ENCODE results near the gene RNU11.
A peak's percentile ranks its signal among the peaks of the same experiment; 100 is the strongest.
"Not testable (repeated sequence)": the region's sequence is repeated elsewhere in the genome, so short reads cannot be mapped to it uniquely, and the experiment has no call there.

RNU11 gene

DNA sequence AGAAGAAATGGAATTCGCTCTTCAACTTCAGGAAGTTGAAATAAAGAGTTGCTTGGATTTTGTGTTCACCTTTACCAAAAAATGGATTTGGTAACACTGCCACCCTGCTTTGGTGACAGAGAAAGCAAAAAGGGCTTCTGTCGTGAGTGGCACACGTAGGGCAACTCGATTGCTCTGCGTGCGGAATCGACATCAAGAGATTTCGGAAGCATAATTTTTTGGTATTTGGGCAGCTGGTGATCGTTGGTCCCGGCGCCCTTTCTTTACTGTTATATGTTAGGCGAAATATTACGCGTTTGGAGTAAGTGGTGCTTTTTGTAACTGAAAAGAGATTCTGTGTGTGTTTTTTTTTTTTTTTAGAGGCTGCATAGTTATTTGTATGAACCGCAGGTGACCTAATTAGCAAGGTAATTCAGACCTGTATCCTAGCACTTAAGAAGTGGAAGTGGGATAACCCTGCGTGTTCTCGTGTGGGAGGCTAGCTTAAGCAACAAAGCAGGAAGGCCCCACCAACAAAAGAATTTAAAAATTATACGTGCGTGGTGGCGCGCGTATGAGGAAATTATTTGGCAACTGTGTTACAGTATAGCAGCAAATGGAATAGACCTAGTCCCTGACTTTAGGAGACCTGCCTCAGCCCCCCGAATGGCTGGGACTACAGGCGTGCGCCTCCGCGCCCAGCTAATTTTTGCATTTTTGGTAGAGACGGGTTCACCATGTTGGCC lies at the start of gene RNU11:
Gene RNU11 (plus strand): TSS at position 127 of the 725 bp plus-strand sequence.
- DNase-seq = peak; percentile 92

DNA sequence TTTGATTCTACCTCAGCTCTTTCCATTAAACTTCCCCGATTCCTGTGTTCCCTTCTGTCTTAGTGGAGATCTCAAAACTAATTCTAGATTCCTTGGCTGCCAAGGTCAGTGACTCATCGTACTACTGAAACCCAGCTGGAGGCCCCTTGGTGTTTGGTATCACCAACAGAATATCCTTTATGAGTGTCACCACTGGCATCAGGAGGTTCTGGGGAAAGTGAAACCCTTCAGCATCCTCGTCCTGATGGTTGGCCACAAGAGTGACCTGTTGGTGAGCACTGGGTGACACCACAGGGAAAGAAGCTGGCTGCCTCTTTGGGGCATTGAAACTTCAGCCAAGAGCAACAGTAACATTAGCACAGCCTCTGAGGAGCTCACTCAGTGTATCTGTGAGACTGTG lies 46.7 kb upstream of the RNU11 start:
- no peak for DNase-seq

- DNase-seq = no peak
These were observed 45.6 kb upstream of the RNU11 start for GRCh38 chr1:28602536-28603439.

GRCh38 chr1:28604411-28604810 lies 44.0 kb upstream of the RNU11 start:
- no peak for DNase-seq

DNA sequence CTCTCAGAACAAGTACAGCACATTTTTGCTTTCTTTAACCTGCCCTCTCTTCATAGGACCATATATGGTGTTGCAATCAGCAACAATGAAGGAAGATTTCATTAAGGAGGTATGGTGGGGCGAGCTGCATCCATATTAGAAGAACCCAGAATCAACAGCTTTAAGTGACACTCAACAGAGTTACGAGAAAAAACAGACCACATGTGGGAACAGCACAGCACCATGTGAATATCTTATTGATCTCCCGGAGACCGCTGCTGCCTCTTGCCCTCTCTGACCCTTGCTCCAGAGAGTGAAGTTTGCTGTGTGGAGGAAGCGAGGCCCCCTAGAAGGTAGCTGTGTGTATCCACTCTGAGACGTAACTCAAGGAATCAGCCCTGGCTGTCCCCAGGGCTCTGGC lies 43.4 kb upstream of the RNU11 start:
- no peak for DNase-seq

DNA sequence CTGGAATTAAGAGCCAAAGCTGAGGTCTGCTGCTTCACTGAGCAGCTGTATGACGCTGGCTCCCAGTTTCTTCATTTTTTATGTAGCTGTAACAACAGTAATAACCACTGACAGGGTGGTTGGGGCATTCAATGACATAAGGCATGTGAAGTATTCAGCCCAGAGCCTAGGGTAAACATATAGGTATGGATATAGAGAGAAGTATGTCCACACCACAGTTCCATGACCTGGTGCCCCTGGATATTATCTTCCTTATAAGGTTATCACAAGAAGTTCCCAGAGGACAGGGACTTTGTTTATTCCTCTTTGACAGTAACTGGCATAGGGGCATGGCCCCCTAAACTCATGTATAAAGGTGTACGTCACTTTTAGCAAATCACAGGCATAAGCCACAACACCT lies 41.6 kb upstream of the RNU11 start:
- no peak for DNase-seq

DNA sequence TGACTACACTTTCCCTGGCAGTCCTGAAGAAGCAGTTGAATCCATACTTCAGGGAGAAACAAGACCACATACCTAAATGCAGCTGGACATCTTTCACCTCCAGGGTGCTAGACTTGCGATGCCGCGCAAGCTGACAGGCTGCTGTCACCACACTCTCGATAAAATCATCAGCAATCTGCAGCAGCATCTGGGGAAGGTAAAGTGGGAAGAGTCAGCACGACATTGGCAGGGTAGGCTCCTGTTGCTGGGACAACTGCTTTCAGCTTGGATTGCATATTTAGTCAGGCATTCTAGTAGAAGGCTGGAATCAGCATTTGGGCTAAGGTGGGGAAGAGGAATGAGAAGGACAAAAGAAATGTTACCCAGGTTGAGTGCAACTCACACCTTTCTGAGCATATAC lies 35.2 kb upstream of the RNU11 start:
- no peak for DNase-seq

GRCh38 chr1:28631713-28632112 lies 16.7 kb upstream of the RNU11 start:
- DNase-seq = no peak

GRCh38 chr1:28632560-28632959 lies 15.8 kb upstream of the RNU11 start:
- DNase-seq = no peak

DNA sequence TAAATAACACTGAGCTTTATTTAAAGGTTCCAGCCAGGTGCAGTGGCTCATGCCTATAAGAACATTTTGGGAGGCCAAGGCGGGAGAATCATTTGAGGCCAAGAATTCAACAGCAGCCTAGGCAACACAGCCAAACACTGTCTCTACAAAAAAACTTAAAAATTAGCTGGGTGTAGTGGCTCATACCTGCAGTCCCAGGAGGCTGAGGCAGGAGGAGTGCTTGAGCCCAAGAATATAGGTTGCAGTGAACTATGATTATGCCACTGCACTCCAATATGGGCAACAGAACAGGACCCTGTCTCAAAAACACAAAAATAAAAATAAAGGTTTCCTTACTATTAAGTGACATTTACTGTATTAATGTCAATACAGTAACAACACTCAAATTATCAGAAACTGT lies 7.6 kb upstream of the RNU11 start:
- DNase-seq = no peak

DNA sequence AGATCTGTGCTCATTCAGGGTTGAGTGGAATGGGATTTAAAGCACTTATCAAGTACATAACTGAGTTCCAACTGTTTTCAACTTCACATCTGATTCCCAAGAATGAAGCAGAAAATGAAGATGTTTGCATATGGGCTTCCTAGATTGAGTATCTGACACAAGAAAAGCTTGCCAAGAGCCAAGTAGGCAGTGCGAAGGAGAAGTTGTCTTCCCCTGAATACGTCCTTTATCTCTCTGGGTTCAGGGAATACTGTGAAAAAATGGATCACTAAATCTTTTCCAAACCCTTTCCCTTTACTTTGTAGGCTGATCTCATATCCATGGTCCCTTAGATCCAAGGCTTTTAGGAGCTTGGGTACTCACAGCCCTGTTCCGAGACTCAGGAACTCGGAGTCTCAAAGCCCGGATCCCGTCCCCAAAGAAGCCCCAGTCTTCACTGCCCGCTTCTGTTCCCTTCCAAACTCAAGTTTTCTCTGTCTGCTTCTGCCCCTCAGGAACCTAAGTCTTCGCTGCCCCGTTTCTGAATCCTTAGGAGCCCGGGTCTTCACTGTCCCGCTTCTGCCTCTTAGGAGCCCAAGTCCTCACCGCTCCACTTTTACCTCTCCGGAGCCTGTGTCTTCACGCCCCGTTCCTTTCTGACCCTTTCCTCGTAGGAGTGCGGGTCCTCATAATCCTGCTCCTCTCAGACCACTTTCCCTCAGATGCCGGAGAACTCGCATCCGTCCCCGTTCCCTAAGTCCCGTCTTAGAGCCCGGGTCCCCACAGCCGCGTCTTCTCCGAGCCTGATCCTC lies 6.1 kb upstream of the RNU11 start:
- DNase-seq = no peak

DNA sequence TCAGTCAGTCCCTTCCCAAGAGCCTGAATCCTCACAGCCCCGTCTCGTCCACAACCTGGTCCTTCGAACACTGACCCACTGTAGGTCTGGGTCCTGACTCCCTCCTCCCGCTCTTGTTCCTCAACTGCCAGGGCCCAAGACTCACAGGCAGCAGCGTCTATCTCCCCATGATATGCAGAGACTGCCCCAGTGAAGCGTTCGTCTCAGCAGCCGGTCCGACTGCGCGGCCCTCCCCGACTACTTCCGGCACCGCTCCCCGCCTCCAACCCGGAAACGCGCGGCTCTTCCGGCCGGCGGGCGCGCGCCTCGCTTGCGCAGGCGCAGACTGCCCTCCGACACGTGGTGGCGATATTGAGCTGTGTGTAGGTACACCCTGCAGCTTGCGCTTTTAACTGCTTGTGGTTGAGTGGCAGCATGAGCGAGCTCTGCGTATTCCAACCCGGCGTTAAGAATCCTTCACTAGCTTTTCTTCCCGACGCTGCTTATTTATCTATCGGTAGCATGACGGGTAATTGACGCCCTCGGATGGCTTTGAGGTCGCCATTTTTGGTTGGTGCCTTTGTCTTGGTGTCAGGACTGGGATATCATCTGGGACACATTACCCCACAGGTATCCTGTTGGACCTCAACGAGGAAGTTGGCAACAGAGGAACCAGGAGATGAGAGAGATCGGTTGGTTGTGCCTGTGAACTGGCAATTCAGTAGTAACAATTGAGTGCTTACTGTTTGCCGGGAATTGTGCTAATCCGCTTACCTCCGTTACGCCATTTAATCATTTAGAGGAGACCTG lies 5.4 kb upstream of the RNU11 start, which contains the start of gene TAF12:
Gene TAF12 (minus strand): TSS at position 221 of the 789 bp plus-strand sequence. CDS start 20,986 bp downstream, outside the sequence.
- peak; percentile 77 for DNase-seq

DNA sequence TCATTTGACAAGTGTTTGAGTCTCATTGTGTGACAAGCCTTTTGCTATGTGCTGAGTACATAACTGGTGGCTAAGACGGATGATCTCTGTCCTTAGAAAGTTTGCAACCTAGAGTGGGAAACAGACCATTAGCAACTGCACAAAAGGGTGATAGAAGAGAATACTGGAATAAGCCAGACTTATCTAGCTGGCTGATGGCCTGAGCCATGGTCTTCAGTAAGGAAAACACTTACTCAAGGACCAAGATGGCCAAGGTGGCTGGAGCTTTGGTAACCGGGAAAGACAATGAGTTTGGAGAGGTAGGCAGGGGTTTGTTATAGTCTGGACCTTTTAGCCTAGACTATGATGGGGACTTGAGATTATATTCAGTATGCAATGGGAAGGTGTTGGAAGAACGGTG lies 3.9 kb upstream of the RNU11 start:
- no peak for DNase-seq

- DNase-seq = not testable (repeated sequence)
These were observed 3.0 kb upstream of the RNU11 start for GRCh38 chr1:28645406-28645805.

GRCh38 chr1:28646040-28646439 lies 2.4 kb upstream of the RNU11 start:
- no peak for DNase-seq

GRCh38 chr1:28648008-28648473 lies 359 bp upstream of the RNU11 start:
- DNase-seq = peak; percentile 88

DNA sequence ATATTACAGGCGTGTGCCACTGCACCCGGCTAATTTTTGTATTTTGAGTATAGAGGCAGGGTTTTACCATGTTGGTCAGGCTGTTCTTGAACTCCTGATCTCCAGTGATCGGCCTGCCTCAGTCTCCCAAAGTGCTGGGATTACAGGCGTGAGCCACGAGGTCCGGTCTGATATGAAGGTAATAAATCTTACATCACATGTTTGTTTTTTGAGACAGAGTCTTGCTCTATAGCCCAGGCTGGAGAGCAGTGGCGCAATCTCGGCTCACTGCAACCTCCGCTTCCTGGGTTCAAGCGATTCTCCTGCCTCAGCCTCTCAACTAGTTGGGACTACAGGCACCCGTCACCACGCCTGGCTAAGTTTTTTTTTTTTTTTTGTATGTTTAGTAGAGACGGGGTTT lies 4.7 kb downstream of the RNU11 start:
- DNase-seq = not testable (repeated sequence)

DNA sequence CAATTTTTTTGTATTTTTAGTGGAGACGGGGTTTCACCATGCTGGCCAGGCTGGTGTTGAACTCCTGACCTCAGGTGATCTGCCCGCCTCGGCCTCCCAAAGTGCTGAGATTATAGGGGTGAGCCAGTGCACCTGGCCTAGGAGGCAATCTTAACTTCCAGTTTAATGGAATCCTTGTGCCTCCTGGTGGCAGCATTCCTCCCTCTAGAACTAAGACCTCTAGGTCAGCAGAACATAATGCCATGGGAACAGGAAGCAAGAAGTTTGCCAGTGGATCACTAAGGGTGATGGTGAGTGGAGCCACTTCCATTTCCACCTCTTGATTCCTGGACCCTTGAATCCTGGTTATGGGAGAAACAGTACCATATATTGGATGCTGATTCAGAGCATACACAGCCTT lies 5.5 kb downstream of the RNU11 start:
- not testable (repeated sequence) for DNase-seq

GRCh38 chr1:28655448-28656311 lies 7.3 kb downstream of the RNU11 start:
- not testable (repeated sequence) for DNase-seq

GRCh38 chr1:28656335-28656734 lies 7.9 kb downstream of the RNU11 start:
- DNase-seq = no peak

DNA sequence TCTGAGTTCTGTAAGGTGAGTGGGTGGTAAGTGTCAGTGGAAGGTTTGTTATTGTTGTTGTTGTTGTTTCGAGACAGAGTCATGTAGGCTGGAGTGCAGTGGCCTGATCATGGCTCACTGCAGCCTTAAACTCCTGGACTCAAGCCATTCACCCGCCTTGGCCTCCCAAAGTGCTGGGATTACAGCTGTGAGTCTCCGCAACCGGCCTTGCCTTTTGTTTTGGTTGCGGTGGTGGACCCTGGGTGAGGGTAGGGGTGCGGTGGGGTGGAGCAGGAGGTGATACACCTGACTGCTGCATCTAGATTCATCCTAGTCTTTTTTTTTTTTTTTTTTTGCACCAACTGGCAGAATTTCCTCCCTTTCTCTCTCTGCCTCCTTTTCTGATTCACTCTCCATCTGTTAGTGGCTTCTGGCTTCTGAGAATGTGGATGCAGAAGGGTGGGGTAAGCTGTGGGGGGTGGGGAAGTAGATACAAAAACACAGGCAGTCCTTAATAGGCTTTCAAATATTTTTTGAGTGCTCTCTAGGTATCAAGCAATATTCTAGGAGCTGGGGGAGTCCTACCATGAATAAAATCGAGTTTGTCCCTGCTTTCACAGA lies 15.6 kb downstream of the RNU11 start:
- DNase-seq = no peak
